CD14-positive monocyte (primary cell): ENCODE results near the gene DIAPH2. TPM values are rescaled to one million over a fixed set of nuclear protein-coding genes. Genes with fewer than 3 reads are reported as not detected.

Experiments
- DNase-seq, 3 donors: peaks; one replicate each; pipeline ENCODE4 v3.0.0-alpha.2; 2011 to 2022
- H2AFZ ChIP-seq: 2 replicates; pipeline ENCODE4 v1.6.0; 2012; ENCODE audit warnings: mild to moderate bottlenecking, low read depth, low read length, inconsistent platforms; ENCODE audit not compliant: insufficient read depth, poor library complexity, severe bottlenecking
- H3K27ac ChIP-seq, 2 donors: 1 replicate in 1 of 2; 2 replicates in 1 of 2; pipeline ENCODE4 v1.5.1; 2012 to 2013; ENCODE audit warnings: low read length in 2 of 2, control low read depth in 1 of 2, inconsistent platforms in 1 of 2, low read depth in 1 of 2, mild to moderate bottlenecking in 1 of 2
- H3K27me3 ChIP-seq, 2 donors: one replicate each; pipeline versions ENCODE4 v1.6.0 to v1.6.1; 2011 to 2013; ENCODE audit warnings: low read length in 2 of 2; ENCODE audit not compliant: control insufficient read depth in 2 of 2, insufficient read depth in 2 of 2
- H3K36me3 ChIP-seq, 2 donors: replicated peaks in 1 of 2; 1 replicate in 1 of 2; 2 replicates in 1 of 2; pipeline versions ENCODE4 v1.5.1 to v1.6.1; 2012 to 2013; ENCODE audit warnings: low read length in 2 of 2, control low read depth in 1 of 2, inconsistent platforms in 1 of 2, mild to moderate bottlenecking in 1 of 2; ENCODE audit not compliant: insufficient read depth in 2 of 2, control insufficient read depth in 1 of 2
- H3K4me1 ChIP-seq, 2 donors: 1 replicate in 1 of 2; 2 replicates in 1 of 2; pipeline versions ENCODE4 v1.5.1 to v1.6.1; 2012 to 2013; ENCODE audit warnings: low read length in 2 of 2, control low read depth in 1 of 2, inconsistent platforms in 1 of 2, mild to moderate bottlenecking in 1 of 2, moderate library complexity in 1 of 2; ENCODE audit not compliant: insufficient read depth in 2 of 2, control insufficient read depth in 1 of 2
- H3K4me2 ChIP-seq: replicated peaks from 2 replicates; pipeline ENCODE3; 2012; ENCODE audit warnings: low read length, moderate library complexity, mild to moderate bottlenecking; ENCODE audit not compliant: poor library complexity, severe bottlenecking; ENCODE audit errors: extremely low read depth
- H3K4me3 ChIP-seq, 3 experiments: fragments of 200-600 bp in 1 of 3; sonication (generic) in 1 of 3; replicated peaks in 1 of 3; 1 replicate in 2 of 3; 2 replicates in 1 of 3; pipeline ENCODE4 v1.5.1; 2011 to 2013; ENCODE audit warnings: low read length in 3 of 3, mild to moderate bottlenecking in 3 of 3, control low read depth in 2 of 3, low read depth in 2 of 3, inconsistent platforms in 1 of 3, moderate library complexity in 1 of 3
- H3K79me2 ChIP-seq: 2 replicates; pipeline ENCODE4 v1.6.0; 2012; ENCODE audit warnings: mild to moderate bottlenecking, control low read depth, inconsistent platforms, low read length, moderate library complexity; ENCODE audit not compliant: insufficient read depth
- H3K9ac ChIP-seq: 2 replicates; pipeline ENCODE4 v1.6.0; 2017; ENCODE audit warnings: low read length, mild to moderate bottlenecking; ENCODE audit not compliant: insufficient read depth, poor library complexity, severe bottlenecking
- H3K9me3 ChIP-seq, 2 donors: replicated peaks in 1 of 2; 1 replicate in 1 of 2; 2 replicates in 1 of 2; pipeline versions ENCODE4 v1.5.1 to v1.6.1; 2012 to 2013; ENCODE audit warnings: low read length in 2 of 2, control low read depth in 1 of 2; ENCODE audit not compliant: control insufficient read depth in 1 of 2, insufficient read depth in 1 of 2
- H4K20me1 ChIP-seq: 2 replicates; pipeline ENCODE4 v1.6.0; 2012; ENCODE audit warnings: mild to moderate bottlenecking, low read length, control low read depth, moderate library complexity; ENCODE audit not compliant: insufficient read depth
- H3K27ac Mint-ChIP-seq, 7 donors: one replicate each; pipeline ENCODE4 v1.8.0; 2020; ENCODE audit warnings: mild to moderate bottlenecking in 7 of 7, mixed read lengths in 7 of 7, moderate library complexity in 6 of 7, inconsistent platforms in 2 of 7
- H3K27me3 Mint-ChIP-seq, 3 donors: one replicate each; pipeline ENCODE4 v1.8.0; 2021 to 2022; ENCODE audit warnings: low read depth in 3 of 3, mild to moderate bottlenecking in 3 of 3, mixed read lengths in 3 of 3, moderate library complexity in 3 of 3, inconsistent platforms in 1 of 3
- H3K36me3 Mint-ChIP-seq, 2 donors: one replicate each; pipeline ENCODE4 v1.8.0; 2020; ENCODE audit warnings: mixed read lengths in 2 of 2, inconsistent platforms in 1 of 2, mild to moderate bottlenecking in 1 of 2
- H3K4me1 Mint-ChIP-seq: one replicate; pipeline ENCODE4 v1.8.0; 2020; ENCODE audit warnings: mild to moderate bottlenecking, mixed read lengths
- H3K4me3 Mint-ChIP-seq, 2 donors: one replicate each; pipeline ENCODE4 v1.8.0; 2020; ENCODE audit warnings: mild to moderate bottlenecking in 2 of 2, mixed read lengths in 2 of 2, moderate library complexity in 1 of 2
- H3K9me3 Mint-ChIP-seq, 7 donors: one replicate each; pipeline ENCODE4 v1.8.0; 2020 to 2022; ENCODE audit warnings: mixed read lengths in 7 of 7, mild to moderate bottlenecking in 6 of 7, moderate library complexity in 6 of 7, inconsistent platforms in 2 of 7
- WGBS: methylation state at CpG from one replicate; pipeline ENCODE4 v1.1.5; 2013; ENCODE audit warnings: missing lambda C conversion rate; ENCODE audit not compliant: insufficient coverage; 5-methylcytosine and 5-hydroxymethylcytosine counted together
- intact Hi-C, 2 donors: fragments of 100-400 bp; cut with micrococcal nuclease; formaldehyde crosslinking; loops; one replicate each; pipeline versions ENCODE4 v1.15.0 to v1.15.1; 2023
- polyA plus RNA-seq, 3 donors: library from polyadenylated mRNA; depleted of rRNA in 1 of 3; unstranded in 2 of 3; stranded (reverse) in 1 of 3; fragments of 300-500 nt in 2 of 3; fragments of >200 nt in 1 of 3; fragmentation: Illumina TruSeq in 2 of 3; gene quantifications; 1 replicate in 2 of 3; 2 replicates in 1 of 3; pipeline ENCODE4 v1.2.3, GENCODE V29; 2012 to 2021
- TF ChIP-seq, protein P1 (sequence below): fragments of 200-600 bp; IDR thresholded peaks from one replicate; pipeline ENCODE4 v1.8.0; 2022; ENCODE audit warnings: antibody characterized with exemption, mild to moderate bottlenecking

DIAPH2 gene
- polyA plus RNA-seq, 3 donors = 9.5 to 20.5 (median 11.4) TPM

DNA sequence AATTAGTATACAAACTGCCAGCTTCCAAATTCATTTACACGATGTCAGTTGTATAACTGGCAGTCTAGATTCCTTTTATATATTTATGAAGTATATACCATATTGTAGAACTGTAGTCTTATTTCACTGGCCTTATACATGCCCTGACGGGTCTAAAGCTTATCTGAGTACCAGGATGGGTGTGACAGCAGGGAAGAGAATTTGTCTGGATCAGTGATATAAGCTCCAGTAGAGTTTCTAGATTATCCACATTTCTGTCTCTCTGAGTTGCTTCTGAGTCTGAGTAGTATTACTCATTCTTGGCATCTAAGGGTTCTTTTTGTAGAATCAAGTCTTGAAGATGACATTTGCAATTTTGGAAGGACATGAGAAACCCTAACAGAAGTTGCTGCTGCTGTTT lies 300.4 kb downstream of the DIAPH2 start:
- Histone ChIP-seq H3K79me2 (no peaks in the 10 kb centered on the region), H4K20me1 (no peaks in the 10 kb centered on the region), H3K9me3 (no peaks in the 10 kb centered on the region), H2AFZ (no peak overlapping the region), H3K9ac (no peak overlapping the region), H3K4me3 (no peak overlapping the region), H3K36me3 (peaks cover 0 to 2% of the 10 kb centered on the region in 2 donors), H3K27ac (no peak overlapping the region), H3K27me3 (no peaks in the 10 kb centered on the region), H3K4me2 (no peak overlapping the region), H3K4me1 (no peaks in the 10 kb centered on the region)
- Mint-ChIP-seq H3K36me3 (peaks cover 0 to 4% of the 10 kb centered on the region in 2 donors), H3K4me3 (no peak overlapping the region), H3K27ac (no peak overlapping the region), H3K27me3 (no peaks in the 10 kb centered on the region), H3K9me3 (no peaks in the 10 kb centered on the region), H3K4me1 (no peaks in the 10 kb centered on the region)
- TF ChIP-seq, protein P1, sequence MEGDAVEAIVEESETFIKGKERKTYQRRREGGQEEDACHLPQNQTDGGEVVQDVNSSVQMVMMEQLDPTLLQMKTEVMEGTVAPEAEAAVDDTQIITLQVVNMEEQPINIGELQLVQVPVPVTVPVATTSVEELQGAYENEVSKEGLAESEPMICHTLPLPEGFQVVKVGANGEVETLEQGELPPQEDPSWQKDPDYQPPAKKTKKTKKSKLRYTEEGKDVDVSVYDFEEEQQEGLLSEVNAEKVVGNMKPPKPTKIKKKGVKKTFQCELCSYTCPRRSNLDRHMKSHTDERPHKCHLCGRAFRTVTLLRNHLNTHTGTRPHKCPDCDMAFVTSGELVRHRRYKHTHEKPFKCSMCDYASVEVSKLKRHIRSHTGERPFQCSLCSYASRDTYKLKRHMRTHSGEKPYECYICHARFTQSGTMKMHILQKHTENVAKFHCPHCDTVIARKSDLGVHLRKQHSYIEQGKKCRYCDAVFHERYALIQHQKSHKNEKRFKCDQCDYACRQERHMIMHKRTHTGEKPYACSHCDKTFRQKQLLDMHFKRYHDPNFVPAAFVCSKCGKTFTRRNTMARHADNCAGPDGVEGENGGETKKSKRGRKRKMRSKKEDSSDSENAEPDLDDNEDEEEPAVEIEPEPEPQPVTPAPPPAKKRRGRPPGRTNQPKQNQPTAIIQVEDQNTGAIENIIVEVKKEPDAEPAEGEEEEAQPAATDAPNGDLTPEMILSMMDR = no peak
- no CpG with 5 or more reads among the region's 2 CpGs for WGBS
- DNase-seq = no peak
- intact Hi-C loops = no loop called here

DNA sequence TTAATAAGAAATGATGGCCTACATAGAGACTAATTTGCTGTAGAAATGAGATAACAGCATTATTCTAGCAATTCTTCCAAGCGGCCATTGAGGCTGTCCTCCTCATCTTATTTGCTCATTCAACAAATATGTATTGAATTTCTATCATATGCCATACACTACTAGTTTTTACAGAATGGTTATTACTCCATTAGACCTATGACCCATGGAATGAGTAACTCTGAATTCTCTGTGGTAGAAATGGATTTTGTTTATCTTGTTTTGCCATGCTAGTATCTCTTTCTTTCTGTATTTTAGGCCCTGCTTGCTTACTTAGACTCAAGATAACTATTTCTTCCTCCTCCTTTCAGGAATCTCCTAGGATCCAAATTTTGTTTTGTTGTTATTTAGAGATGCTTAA lies 302.6 kb downstream of the DIAPH2 start:
- Mint-ChIP-seq H3K9me3 (no peaks in the 10 kb centered on the region), H3K27me3 (peaks cover 0 to 3% (median 0%) of the 10 kb centered on the region in 3 donors), H3K36me3 (peaks cover 0 to 2% of the 10 kb centered on the region in 2 donors), H3K4me3 (no peak overlapping the region), H3K4me1 (no peaks in the 10 kb centered on the region), H3K27ac (no peak overlapping the region)
- no peaks in the 10 kb centered on the region for H4K20me1 ChIP-seq
- TF ChIP-seq, protein P1 = no peak
- no peaks in the 10 kb centered on the region for H3K27me3 ChIP-seq
- no peaks in the 10 kb centered on the region for H3K9me3 ChIP-seq
- H3K4me3 ChIP-seq = no peak overlapping the region
- no peak overlapping the region for H2AFZ ChIP-seq
- no peak overlapping the region for H3K27ac ChIP-seq
- no CpG with 5 or more reads among the region's 1 CpG for WGBS
- intact Hi-C loops = no loop called here
- H3K79me2 ChIP-seq = no peaks in the 10 kb centered on the region
- no peaks in the 10 kb centered on the region for H3K36me3 ChIP-seq
- no peak overlapping the region for H3K9ac ChIP-seq
- DNase-seq = no peak
- no peaks in the 10 kb centered on the region for H3K4me1 ChIP-seq
- no peak overlapping the region for H3K4me2 ChIP-seq
